Measurements from ENCODE around the gene RAB40C.

Gene RAB40C

GRCh38 chr16:565419-566330 lies 24.2 kb upstream of the RAB40C start:
- Histone ChIP-seq H3K27me3 (ENCODE audit: insufficient read depth, poor library complexity, severe bottlenecking) (peaks cover 11% of the 10 kb centered on the region), H3K4me3 (replicated peaks; ENCODE audit: insufficient read depth, low read length) (no peak overlapping the region), H3K27ac (replicated peaks) (no peak overlapping the region)
- no peak for DNase-seq (ENCODE audit: low read depth in 1 of 2, low spot score in 1 of 2)
- no peak for TF ChIP-seq POLR2AphosphoS5 (IDR thresholded peaks at IDR 0.05; ENCODE audit: low read depth)
- no peak for TF ChIP-seq CTCF (IDR thresholded peaks at IDR 0.05; ENCODE audit: insufficient read depth, low read length)
- TF ChIP-seq REST (IDR thresholded peaks at IDR 0.05; ENCODE audit: insufficient replicate concordance, low read depth), result no peak
- TF ChIP-seq GABPA (IDR thresholded peaks at IDR 0.05; ENCODE audit: low read depth), result no peak
- no peak for TF ChIP-seq SPI1 (IDR thresholded peaks at IDR 0.05; ENCODE audit: borderline replicate concordance, low read depth)

GRCh38 chr16:566475-567372 lies 23.1 kb upstream of the RAB40C start, which contains the start of gene NHLRC4:
NHLRC4 (plus strand) TSS chr16:567005; CDS start chr16:568048, 1,043 bp downstream.
- 0 out of 2 replicates have a peak, but pooled peaks have one; percentile 29 for TF ChIP-seq POLR2AphosphoS5 (IDR thresholded peaks at IDR 0.05; ENCODE audit: low read depth)
- TF ChIP-seq GABPA (IDR thresholded peaks at IDR 0.05; ENCODE audit: low read depth), result no peak
- TF ChIP-seq SPI1 (IDR thresholded peaks at IDR 0.05; ENCODE audit: borderline replicate concordance, low read depth), result peak; percentile 76
- Histone ChIP-seq H3K4me3 (replicated peaks; ENCODE audit: insufficient read depth, low read length) (no peak within 1 kb of the TSS), H3K27me3 (ENCODE audit: insufficient read depth, poor library complexity, severe bottlenecking) (peaks cover under 1% of the 10 kb centered on the region), H3K27ac (replicated peaks) (peak within 1 kb of the TSS; percentile 70)
- DNase-seq (ENCODE audit: low read depth in 1 of 2, low spot score in 1 of 2), result peak; percentile 43 to 87

GRCh38 chr16:567373-568256 lies 22.3 kb upstream of the RAB40C start:
- Histone ChIP-seq H3K27me3 (ENCODE audit: insufficient read depth, poor library complexity, severe bottlenecking) (no peaks in the 10 kb centered on the region), H3K27ac (replicated peaks) (peak overlapping the region; percentile 70), H3K4me3 (replicated peaks; ENCODE audit: insufficient read depth, low read length) (no peak overlapping the region)
- DNase-seq (ENCODE audit: low read depth in 1 of 2, low spot score in 1 of 2), result no peak
- TF ChIP-seq POLR2AphosphoS5 (IDR thresholded peaks at IDR 0.05; ENCODE audit: low read depth), result no peak
- no peak for TF ChIP-seq CTCF (IDR thresholded peaks at IDR 0.05; ENCODE audit: insufficient read depth, low read length)

- peak overlapping the region; percentile 89 for H3K27ac ChIP-seq (replicated peaks)
- no peaks in the 10 kb centered on the region for H3K27me3 ChIP-seq (ENCODE audit: insufficient read depth, poor library complexity, severe bottlenecking)
- no peak overlapping the region for H3K4me3 ChIP-seq (replicated peaks; ENCODE audit: insufficient read depth, low read length)
- TF ChIP-seq CTCF (IDR thresholded peaks at IDR 0.05; ENCODE audit: insufficient read depth, low read length) (no peak), POLR2AphosphoS5 (IDR thresholded peaks at IDR 0.05; ENCODE audit: low read depth) (no peak), GABPA (IDR thresholded peaks at IDR 0.05; ENCODE audit: low read depth) (no peak), REST (IDR thresholded peaks at IDR 0.05; ENCODE audit: insufficient replicate concordance, low read depth) (no peak), SPI1 (IDR thresholded peaks at IDR 0.05; ENCODE audit: borderline replicate concordance, low read depth) (no peak)
- no peak for DNase-seq (ENCODE audit: low read depth in 1 of 2, low spot score in 1 of 2)
These were observed 21.2 kb upstream of the RAB40C start for GRCh38 chr16:568401-569258.

Measured in HL-60 (cell line).